HepG2 (cell line): Measurements from ENCODE around the gene KERA. TPM values are rescaled to one million over a fixed set of nuclear protein-coding genes. Genes with fewer than 3 reads are reported as not detected.

Experiments used
- ATAC-seq: fragments of 200-7000 bp; cut with Tn5 transposase; 3 replicates; pipeline ENCODE4 v1.9.1; 2020; ENCODE audit warnings: mild to moderate bottlenecking, moderate library complexity
- BruUV-seq: library from RNA; stranded (reverse); fragments of 400-500 nt; replicated peaks from 2 replicates; lab custom pipeline; 2021; lab: Mats Ljungman, UMichigan
- CTCF ChIA-PET: fragments of 300-600 bp; formaldehyde crosslinking; extraction: SDS; loops from one replicate; lab custom pipeline; 2021; ENCODE audit warnings: low total read pairs, inconsistent platforms, low intra/inter-chr PET ratio; lab: Yijun Ruan, JAX
- POLR2A ChIA-PET: fragments of 350-600 bp; sonication (Branson Sonifier 250); formaldehyde crosslinking; loops from one replicate; lab custom pipeline; 2020; ENCODE audit warnings: antibody characterized with exemption, inconsistent platforms; lab: Yijun Ruan, JAX
- DNase-seq: peaks from one replicate; pipeline ENCODE4 v3.0.0-alpha.2; 2015; ENCODE audit warnings: low spot score
- FAIRE-seq: peaks from 3 replicates; lab custom pipeline; 2011; peaks lifted over from hg19 to GRCh38; lab: Jason Lieb, UNC
- H2AFZ ChIP-seq: one replicate; pipeline ENCODE4 v1.6.1; 2011; ENCODE audit warnings: low read length, inconsistent platforms
- H3K27ac ChIP-seq: fragments of 300-600 bp; 3 replicates; pipeline ENCODE4 v1.8.0; 2011; ENCODE audit warnings: mixed run types, mild to moderate bottlenecking, mixed read lengths, low read length, inconsistent platforms; ENCODE audit not compliant: insufficient read depth; ENCODE audit errors: extremely low read length
- H3K27me3 ChIP-seq, 2 experiments: fragments of 200-600 bp in 1 of 2; 2 replicates in 1 of 2; 3 replicates in 1 of 2; pipeline versions ENCODE4 v1.6.0 to v1.8.0; 2011; ENCODE audit warnings: low read length in 2 of 2, mild to moderate bottlenecking in 2 of 2, moderate library complexity in 2 of 2, inconsistent platforms in 1 of 2; ENCODE audit not compliant: insufficient read depth in 2 of 2, control insufficient read depth in 1 of 2
- H3K36me3 ChIP-seq, 2 experiments: fragments of 200-600 bp in 1 of 2; replicated peaks in 1 of 2; 2 replicates in 1 of 2; 3 replicates in 1 of 2; pipeline versions ENCODE4 v1.5.1 to v1.8.0; 2011; ENCODE audit warnings: low read length in 2 of 2, inconsistent platforms in 1 of 2; ENCODE audit not compliant: insufficient read depth in 2 of 2, control insufficient read depth in 1 of 2
- H3K4me1 ChIP-seq: 2 replicates; pipeline ENCODE4 v1.5.1; 2012; ENCODE audit warnings: low read length, inconsistent platforms; ENCODE audit not compliant: insufficient read depth
- H3K4me2 ChIP-seq: 2 replicates; pipeline ENCODE4 v1.6.0; 2011; ENCODE audit warnings: low read depth, low read length, inconsistent platforms
- H3K4me3 ChIP-seq, 3 experiments: fragments of 200-600 bp in 1 of 3; sonication (generic), shearing (Covaris generic) in 1 of 3; replicated peaks in 1 of 3; 2 replicates each; pipeline ENCODE4 v1.5.1; 2011 to 2016; ENCODE audit warnings: low read length in 3 of 3, inconsistent platforms in 2 of 3, low read depth in 2 of 3, mild to moderate bottlenecking in 2 of 3, control low read depth in 1 of 3, mixed read lengths in 1 of 3; ENCODE audit not compliant: insufficient read depth in 1 of 3
- H3K79me2 ChIP-seq: one replicate; pipeline ENCODE4 v1.6.1; 2011; ENCODE audit warnings: low read length, inconsistent platforms; ENCODE audit not compliant: insufficient read depth
- H3K9ac ChIP-seq: 2 replicates; pipeline ENCODE4 v1.6.0; 2011; ENCODE audit warnings: mild to moderate bottlenecking, low read depth, low read length, inconsistent platforms; ENCODE audit not compliant: insufficient read depth
- H3K9me3 ChIP-seq: 2 replicates; pipeline ENCODE4 v1.5.1; 2012; ENCODE audit warnings: mild to moderate bottlenecking, low read length
- H4K20me1 ChIP-seq: 2 replicates; pipeline ENCODE4 v1.6.0; 2011; ENCODE audit warnings: inconsistent platforms, mild to moderate bottlenecking, low read length, moderate library complexity; ENCODE audit not compliant: insufficient read depth
- ATF7 ChIP-seq, 2 experiments: fragments of 450-650 bp in 1 of 2; sonication (generic) in 1 of 2; formaldehyde crosslinking in 1 of 2; IDR thresholded peaks; 2 replicates each; pipeline versions ENCODE4 v1.4.0 to v1.6.1; 2016 to 2020; ENCODE audit warnings: antibody characterized with exemption in 1 of 2, mild to moderate bottlenecking in 1 of 2, missing genetic modification reagents in 1 of 2
- CREB1 ChIP-seq, 2 experiments: fragments of 450-650 bp in 1 of 2; IDR thresholded peaks; 2 replicates each; pipeline ENCODE4 v1.6.1; 2016 to 2017; ENCODE audit warnings: control low read depth in 1 of 2, mild to moderate bottlenecking in 1 of 2, missing compliant biosample characterization in 1 of 2, missing genetic modification characterization in 1 of 2
- ELF4 ChIP-seq: sonication (generic); formaldehyde crosslinking; IDR thresholded peaks from 2 replicates; pipeline ENCODE4 v1.5.0; 2020; ENCODE audit warnings: missing genetic modification reagents, mild to moderate bottlenecking, moderate library complexity, borderline replicate concordance
- WGBS: methylation state at CpG from one replicate; pipeline ENCODE4 v1.1.6; 2017; ENCODE audit warnings: low lambda C conversion rate; 5-methylcytosine and 5-hydroxymethylcytosine counted together
- in situ Hi-C: cut with HindIII; loops from 2 replicates; pipeline ENCODE4 v1.10.0; 2017; ENCODE audit warnings: low pct_unique_long_range_greater_than_20kb; ENCODE audit not compliant: extremely low pct_ligation_motif_present
- intact Hi-C: fragments of 100-400 bp; cut with micrococcal nuclease; formaldehyde crosslinking; loops from one replicate; pipeline ENCODE4 v1.10.0; 2022; ENCODE audit not compliant: unreplicated experiment
- polyA plus RNA-seq, 8 experiments: library from polyadenylated mRNA; depleted of rRNA in 3 of 8; stranded (reverse) in 7 of 8; unstranded in 1 of 8; fragments of >200 nt; fragmentation: Illumina TruSeq in 4 of 8; extraction: Trizol in 4 of 8; gene quantifications; 2 replicates each; pipeline versions ENCODE4 v1.2.1 to v1.2.3, GENCODE V29; 2011 to 2016; ENCODE audit warnings: low read depth in 4 of 8, missing spikeins in 1 of 8, mixed read lengths in 1 of 8; ENCODE audit not compliant: insufficient read depth in 1 of 8
- total RNA-seq, 5 experiments: library from RNA; depleted of rRNA; stranded (reverse); fragments of >200 nt; fragmentation: Illumina TruSeq; extraction: Trizol; gene quantifications; 2 replicates each; pipeline ENCODE4 v1.2.3, GENCODE V29; 2016; ENCODE audit warnings: low read depth in 1 of 5
- TF ChIP-seq, protein P1 (sequence below): IDR thresholded peaks from 2 replicates; pipeline ENCODE4 v1.6.1; 2016; ENCODE audit warnings: missing compliant biosample characterization, missing genetic modification reagents, borderline replicate concordance
- TF ChIP-seq, protein P2 (sequence below): sonication (generic); formaldehyde crosslinking; IDR thresholded peaks from 2 replicates; pipeline ENCODE4 v1.4.0; 2020; ENCODE audit warnings: missing genetic modification reagents, mild to moderate bottlenecking, borderline replicate concordance

KERA gene
- total and polyA plus RNA-seq, 2 of the 13 experiments (the other 11 are each of a cell fraction or from before 2014, with no cell fraction given), result not detected

DNA sequence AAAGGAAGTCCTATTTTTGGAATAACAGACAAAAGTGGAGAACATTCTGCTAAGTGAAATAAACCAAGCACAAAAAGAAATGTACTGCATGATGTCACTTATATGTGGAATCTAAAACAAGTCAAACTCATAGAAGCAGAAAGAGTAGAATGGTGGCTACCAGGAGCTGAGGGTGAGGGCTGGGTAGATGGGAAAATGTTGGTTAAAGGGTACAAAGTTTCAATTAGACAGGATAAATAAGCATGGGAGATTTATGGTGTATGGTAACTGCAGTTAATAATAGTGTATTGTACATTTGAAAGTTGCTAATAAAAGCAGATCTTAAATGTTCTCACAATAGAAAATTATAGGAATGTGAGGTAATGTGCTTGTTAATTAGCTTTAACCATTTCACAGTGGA lies 40.6 kb upstream of the KERA start:
- intact Hi-C loops (no loop called here), in situ Hi-C loops (no loop called here)
- ChIA-PET POLR2A (no interaction called here), CTCF (no interaction called here)
- Histone ChIP-seq H3K27me3 (no peaks in the 10 kb centered on the region), H2AFZ (no peak overlapping the region), H3K4me3 (no peak overlapping the region), H3K4me1 (no peaks in the 10 kb centered on the region), H3K4me2 (no peak overlapping the region), H3K9ac (no peak overlapping the region), H4K20me1 (no peaks in the 10 kb centered on the region), H3K36me3 (no peaks in the 10 kb centered on the region), H3K79me2 (no peaks in the 10 kb centered on the region), H3K9me3 (peaks cover 24% of the 10 kb centered on the region), H3K27ac (no peak overlapping the region)
- no TSS peak for BruUV-seq
- ATAC-seq (no peak), DNase-seq (no peak), FAIRE-seq (no peak)
- TF ChIP-seq ATF7 (IDR thresholded peaks at IDR 0.05) (0 out of 2 replicates have a peak, but pooled peaks have one; percentile 31), ATF7 (CRISPR knock-in tag; IDR thresholded peaks at IDR 0.05) (no peak), ELF4 (CRISPR knock-in tag) (no peak)

DNA sequence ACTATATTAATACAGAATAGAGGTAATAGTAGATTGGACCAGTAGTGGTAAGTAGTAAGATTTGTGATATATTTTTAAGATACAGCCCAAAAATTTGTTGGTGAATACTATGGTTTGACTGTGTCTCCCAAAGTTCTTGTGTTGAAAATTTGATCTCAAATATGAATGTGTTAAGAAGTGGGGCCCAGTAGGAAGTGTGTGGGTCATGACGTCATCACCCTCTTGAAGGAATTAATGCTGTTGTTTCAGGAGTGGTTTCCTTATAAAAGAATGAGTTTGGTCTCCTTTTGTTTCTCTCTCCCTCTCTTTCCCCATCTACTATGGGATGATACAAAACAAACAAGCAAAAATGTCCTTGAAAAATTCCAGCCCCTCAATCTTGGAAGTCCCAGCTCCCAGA lies 37.1 kb upstream of the KERA start:
- in situ Hi-C loops, result no loop called here
- ATAC-seq (no peak), DNase-seq (no peak)
- no peak overlapping the region for H3K4me3 ChIP-seq
- H3K4me1 ChIP-seq, result no peaks in the 10 kb centered on the region
- H3K9me3 ChIP-seq, result peaks cover 51% of the 10 kb centered on the region
- H3K4me2 ChIP-seq, result no peak overlapping the region
- 0% methylated on average over 1 of the region's 1 CpG for WGBS
- no peak overlapping the region for H3K27ac ChIP-seq
- no peak overlapping the region for H3K9ac ChIP-seq
- H3K36me3 ChIP-seq, result no peaks in the 10 kb centered on the region
- BruUV-seq, result no TSS peak
- no peak overlapping the region for H2AFZ ChIP-seq
- CTCF ChIA-PET, result no interaction called here
- H3K27me3 ChIP-seq, result no peaks in the 10 kb centered on the region
- TF ChIP-seq CREB1 (IDR thresholded peaks at IDR 0.05), result peak; percentile 96
- no peak for TF ChIP-seq CREB1 (CRISPR knock-in tag; IDR thresholded peaks at IDR 0.05)
- TF ChIP-seq, protein P1, sequence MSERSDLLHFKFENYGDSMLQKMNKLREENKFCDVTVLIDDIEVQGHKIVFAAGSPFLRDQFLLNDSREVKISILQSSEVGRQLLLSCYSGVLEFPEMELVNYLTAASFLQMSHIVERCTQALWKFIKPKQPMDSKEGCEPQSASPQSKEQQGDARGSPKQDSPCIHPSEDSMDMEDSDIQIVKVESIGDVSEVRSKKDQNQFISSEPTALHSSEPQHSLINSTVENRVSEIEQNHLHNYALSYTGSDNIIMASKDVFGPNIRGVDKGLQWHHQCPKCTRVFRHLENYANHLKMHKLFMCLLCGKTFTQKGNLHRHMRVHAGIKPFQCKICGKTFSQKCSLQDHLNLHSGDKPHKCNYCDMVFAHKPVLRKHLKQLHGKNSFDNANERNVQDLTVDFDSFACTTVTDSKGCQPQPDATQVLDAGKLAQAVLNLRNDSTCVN (CRISPR knock-in tag), result no peak
- TF ChIP-seq ATF7 (IDR thresholded peaks at IDR 0.05), result peak; percentile 97
- no peak for TF ChIP-seq ATF7 (CRISPR knock-in tag; IDR thresholded peaks at IDR 0.05)
- TF ChIP-seq, protein P2, sequence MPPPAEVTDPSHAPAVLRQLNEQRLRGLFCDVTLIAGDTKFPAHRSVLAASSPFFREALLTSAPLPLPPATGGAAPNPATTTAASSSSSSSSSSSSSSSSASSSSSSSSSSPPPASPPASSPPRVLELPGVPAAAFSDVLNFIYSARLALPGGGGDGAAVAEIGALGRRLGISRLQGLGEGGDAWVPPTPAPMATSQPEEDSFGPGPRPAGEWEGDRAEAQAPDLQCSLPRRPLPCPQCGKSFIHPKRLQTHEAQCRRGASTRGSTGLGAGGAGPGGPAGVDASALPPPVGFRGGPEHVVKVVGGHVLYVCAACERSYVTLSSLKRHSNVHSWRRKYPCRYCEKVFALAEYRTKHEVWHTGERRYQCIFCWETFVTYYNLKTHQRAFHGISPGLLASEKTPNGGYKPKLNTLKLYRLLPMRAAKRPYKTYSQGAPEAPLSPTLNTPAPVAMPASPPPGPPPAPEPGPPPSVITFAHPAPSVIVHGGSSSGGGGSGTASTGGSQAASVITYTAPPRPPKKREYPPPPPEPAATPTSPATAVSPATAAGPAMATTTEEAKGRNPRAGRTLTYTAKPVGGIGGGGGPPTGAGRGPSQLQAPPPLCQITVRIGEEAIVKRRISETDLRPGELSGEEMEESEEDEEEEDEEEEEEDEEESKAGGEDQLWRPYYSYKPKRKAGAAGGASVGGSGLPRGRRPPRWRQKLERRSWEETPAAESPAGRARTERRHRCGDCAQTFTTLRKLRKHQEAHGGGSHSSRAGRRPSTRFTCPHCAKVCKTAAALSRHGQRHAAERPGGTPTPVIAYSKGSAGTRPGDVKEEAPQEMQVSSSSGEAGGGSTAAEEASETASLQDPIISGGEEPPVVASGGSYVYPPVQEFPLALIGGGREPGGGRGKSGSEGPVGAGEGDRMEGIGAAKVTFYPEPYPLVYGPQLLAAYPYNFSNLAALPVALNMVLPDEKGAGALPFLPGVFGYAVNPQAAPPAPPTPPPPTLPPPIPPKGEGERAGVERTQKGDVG (CRISPR knock-in tag), result no peak
- TF ChIP-seq, all 625 proteins: peak for 2
- Histone ChIP-seq H4K20me1 (no peaks in the 10 kb centered on the region), H3K79me2 (no peaks in the 10 kb centered on the region)
- intact Hi-C loops, result no loop called here
- POLR2A ChIA-PET, result no interaction called here
- no peak for FAIRE-seq
